HUES64 (cell line): ENCODE results near the gene FAM3B.

ENCODE experiments used
- H3K27ac ChIP-seq: 2 replicates; pipeline ENCODE4 v1.7.0; 2013; ENCODE audit warnings: low read depth, low read length, inconsistent platforms
- H3K27me3 ChIP-seq: 2 replicates; pipeline ENCODE4 v1.6.1; 2013; ENCODE audit warnings: mild to moderate bottlenecking, low read length; ENCODE audit not compliant: insufficient read depth
- H3K36me3 ChIP-seq: 2 replicates; pipeline ENCODE4 v1.6.1; 2013; ENCODE audit warnings: mild to moderate bottlenecking, low read length; ENCODE audit not compliant: insufficient read depth
- H3K4me1 ChIP-seq: 2 replicates; pipeline ENCODE4 v1.6.1; 2013; ENCODE audit warnings: mild to moderate bottlenecking, low read length, moderate library complexity; ENCODE audit not compliant: insufficient read depth
- H3K4me3 ChIP-seq: 2 replicates; pipeline ENCODE4 v1.5.1; 2013; ENCODE audit warnings: mild to moderate bottlenecking, low read length, moderate library complexity
- H3K9ac ChIP-seq: 2 replicates; pipeline ENCODE4 v1.6.1; 2013; ENCODE audit warnings: mild to moderate bottlenecking, low read depth, low read length
- H3K9me3 ChIP-seq: 2 replicates; pipeline ENCODE4 v1.6.1; 2013; ENCODE audit warnings: low read depth, low read length; ENCODE audit not compliant: insufficient read depth
- WGBS: fragments of 150-250, 120-280 bp; methylation state at CpG from one replicate; pipeline ENCODE4 v1.1.7; 2013; ENCODE audit warnings: missing lambda C conversion rate; 5-methylcytosine and 5-hydroxymethylcytosine counted together

FAM3B gene

DNA sequence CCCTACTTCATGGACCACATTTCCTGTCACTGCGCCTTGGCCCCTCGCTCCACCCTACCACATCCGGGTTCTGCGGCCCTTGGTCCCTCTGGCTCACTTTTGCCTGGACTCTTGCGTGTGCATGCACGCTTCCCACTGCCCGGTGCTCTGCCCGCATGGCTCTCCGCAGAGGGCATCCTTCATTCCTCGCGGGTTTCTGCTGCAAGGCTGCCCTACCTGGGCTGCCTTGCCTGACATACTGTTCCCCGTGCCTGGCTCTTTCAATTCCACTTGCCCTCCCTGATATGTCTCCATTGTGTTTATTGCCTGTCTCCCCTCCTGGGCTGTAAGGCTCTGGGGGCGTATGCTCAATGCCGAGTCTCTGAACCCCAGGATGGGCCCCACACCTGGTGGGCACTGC is 71.7 kb downstream of the FAM3B start:
- no peak overlapping the region for H3K4me3 ChIP-seq
- H3K9me3 ChIP-seq = no peaks in the 10 kb centered on the region
- H3K9ac ChIP-seq = no peak overlapping the region
- H3K36me3 ChIP-seq = no peaks in the 10 kb centered on the region
- H3K27me3 ChIP-seq = no peaks in the 10 kb centered on the region
- WGBS = 96% methylated on average over 14 of the region's 14 CpGs
- H3K4me1 ChIP-seq = no peaks in the 10 kb centered on the region
- no peak overlapping the region for H3K27ac ChIP-seq

GRCh38 chr21:41390043-41390639 is 73.5 kb downstream of the FAM3B start:
- WGBS = 94% methylated on average over 17 of the region's 17 CpGs
- Histone ChIP-seq H3K9ac (no peak overlapping the region), H3K9me3 (no peaks in the 10 kb centered on the region)

DNA sequence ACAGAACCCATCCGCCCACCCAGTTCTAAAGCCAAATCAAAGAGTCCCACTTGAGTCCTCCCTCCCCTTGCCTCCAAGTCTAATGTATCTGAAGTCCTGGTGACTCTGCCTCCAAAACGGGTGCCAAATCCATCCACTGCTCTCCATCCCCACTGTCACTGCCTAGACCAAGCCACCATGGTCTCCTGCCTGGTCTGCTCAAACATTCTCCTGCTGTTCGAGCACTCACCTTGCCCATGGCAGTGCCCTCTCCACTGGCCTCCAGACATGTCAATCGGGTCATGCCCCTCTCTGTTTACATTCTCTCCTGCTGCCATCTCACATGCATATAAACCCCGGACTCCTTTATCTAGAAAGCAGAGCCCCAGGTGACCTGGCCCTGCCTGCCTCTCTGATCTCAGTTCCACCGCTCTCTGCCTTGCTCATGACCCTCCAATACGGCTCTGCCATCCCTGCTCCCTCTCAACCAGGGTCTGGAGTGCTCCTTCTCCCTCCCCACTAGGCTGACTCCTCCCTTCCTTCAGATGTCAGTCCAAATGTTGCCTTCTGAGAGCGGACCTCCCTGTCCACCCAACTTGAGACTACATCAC is 77.4 kb downstream of the FAM3B start:
- H3K9me3 ChIP-seq = no peaks in the 10 kb centered on the region
- H3K4me1 ChIP-seq = peaks cover 11% of the 10 kb centered on the region
- no peaks in the 10 kb centered on the region for H3K36me3 ChIP-seq
- H3K4me3 ChIP-seq = no peak overlapping the region
- no peak overlapping the region for H3K27ac ChIP-seq
- no peaks in the 10 kb centered on the region for H3K27me3 ChIP-seq
- H3K9ac ChIP-seq = no peak overlapping the region
- WGBS = 90% methylated on average over 8 of the region's 8 CpGs

More at GRCh38 chr21:41390043-41390639, 73.5 kb downstream of the FAM3B start:
- Histone ChIP-seq H3K4me1 (no peaks in the 10 kb centered on the region), H3K27ac (no peak overlapping the region), H3K36me3 (no peaks in the 10 kb centered on the region), H3K4me3 (no peak overlapping the region), H3K27me3 (no peaks in the 10 kb centered on the region)

GRCh38 chr21:41396558-41397075 is 80.0 kb downstream of the FAM3B start:
- no peaks in the 10 kb centered on the region for H3K27me3 ChIP-seq
- H3K4me1 ChIP-seq = peaks cover 11% of the 10 kb centered on the region
- WGBS = 73% methylated on average over 7 of the region's 7 CpGs
- H3K36me3 ChIP-seq = no peaks in the 10 kb centered on the region
- no peak overlapping the region for H3K27ac ChIP-seq
- no peaks in the 10 kb centered on the region for H3K9me3 ChIP-seq
- H3K9ac ChIP-seq = no peak overlapping the region
- H3K4me3 ChIP-seq = no peak overlapping the region

- H3K9ac ChIP-seq = no peak overlapping the region
- H3K4me1 ChIP-seq = peaks cover 11% of the 10 kb centered on the region
- H3K27me3 ChIP-seq = no peaks in the 10 kb centered on the region
- WGBS = 88% methylated on average over 7 of the region's 7 CpGs
- no peak overlapping the region for H3K27ac ChIP-seq
- no peak overlapping the region for H3K4me3 ChIP-seq
- no peaks in the 10 kb centered on the region for H3K9me3 ChIP-seq
- H3K36me3 ChIP-seq = no peaks in the 10 kb centered on the region
These were observed 80.9 kb downstream of the FAM3B start for GRCh38 chr21:41397471-41397891.

- no peak overlapping the region for H3K4me3 ChIP-seq
- H3K9me3 ChIP-seq = no peaks in the 10 kb centered on the region
- H3K36me3 ChIP-seq = no peaks in the 10 kb centered on the region
- H3K27ac ChIP-seq = no peak overlapping the region
- H3K9ac ChIP-seq = no peak overlapping the region
- WGBS = 96% methylated on average over 4 of the region's 4 CpGs
- peaks cover 11% of the 10 kb centered on the region for H3K4me1 ChIP-seq
- no peaks in the 10 kb centered on the region for H3K27me3 ChIP-seq
These were observed 81.7 kb downstream of the FAM3B start for GRCh38 chr21:41398251-41398650.

- Histone ChIP-seq H3K27ac (no peak overlapping the region), H3K36me3 (no peaks in the 10 kb centered on the region), H3K4me3 (no peak overlapping the region), H3K4me1 (peaks cover 11% of the 10 kb centered on the region), H3K9ac (no peak overlapping the region), H3K27me3 (no peaks in the 10 kb centered on the region), H3K9me3 (no peaks in the 10 kb centered on the region)
- WGBS = 94% methylated on average over 16 of the region's 16 CpGs
These were observed 82.2 kb downstream of the FAM3B start for GRCh38 chr21:41398831-41399230.

DNA sequence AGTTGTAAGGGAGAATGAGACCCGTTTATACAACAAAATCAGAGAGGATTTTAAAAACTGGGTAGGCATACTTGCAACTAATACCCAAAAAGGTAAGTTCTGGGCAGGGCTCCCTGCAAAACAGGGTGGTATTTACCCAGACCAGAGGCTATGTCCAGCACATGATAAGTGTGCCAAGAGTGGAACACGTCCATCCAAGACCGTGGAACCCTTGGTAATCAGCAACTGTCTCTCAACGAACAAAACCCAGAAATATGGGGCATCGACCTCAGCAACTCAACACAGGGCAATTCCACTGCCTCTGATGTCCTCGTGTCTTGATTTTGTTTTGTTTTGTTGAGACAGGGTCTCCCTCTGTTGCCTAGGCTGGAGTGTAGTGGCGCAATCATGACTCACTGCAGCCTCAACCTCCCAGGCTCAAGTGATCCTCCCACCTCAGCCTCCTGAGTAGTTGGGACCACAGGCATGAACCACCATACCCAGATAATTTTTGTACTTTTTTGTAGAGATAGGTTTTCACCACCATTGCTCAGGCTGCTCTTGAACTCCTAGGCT is 82.7 kb downstream of the FAM3B start:
- no peaks in the 10 kb centered on the region for H3K9me3 ChIP-seq
- H3K36me3 ChIP-seq = no peaks in the 10 kb centered on the region
- H3K4me3 ChIP-seq = no peak overlapping the region
- H3K4me1 ChIP-seq = peaks cover 11% of the 10 kb centered on the region
- WGBS = 94% methylated on average over 7 of the region's 7 CpGs
- H3K27ac ChIP-seq = no peak overlapping the region
- H3K27me3 ChIP-seq = no peaks in the 10 kb centered on the region
- H3K9ac ChIP-seq = no peak overlapping the region

DNA sequence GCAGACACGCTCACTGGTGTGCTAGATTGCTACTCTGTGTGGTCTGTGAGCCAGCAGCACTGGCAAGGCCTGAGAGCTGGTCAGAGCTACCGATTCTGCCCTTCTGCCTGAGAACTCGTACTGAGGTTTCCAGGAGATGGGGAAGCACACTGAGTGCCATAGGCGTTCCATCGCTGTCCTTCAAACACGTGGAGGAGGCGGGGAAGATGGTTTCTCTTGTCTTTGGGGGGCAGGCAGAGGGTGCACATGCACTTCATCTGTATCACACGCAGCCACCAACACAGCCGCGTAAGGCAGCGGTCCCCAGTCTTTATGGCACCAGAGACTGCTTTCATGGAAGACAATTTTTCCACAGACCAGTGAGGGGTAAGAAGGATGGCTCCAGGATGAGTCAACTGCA is 85.6 kb downstream of the FAM3B start:
- no peak overlapping the region for H3K9ac ChIP-seq
- no peak overlapping the region for H3K27ac ChIP-seq
- 95% methylated on average over 11 of the region's 11 CpGs for WGBS
- peaks cover 2% of the 10 kb centered on the region; the same call in 1 of the 2 replicates for H3K4me1 ChIP-seq
- no peaks in the 10 kb centered on the region for H3K36me3 ChIP-seq
- no peaks in the 10 kb centered on the region for H3K27me3 ChIP-seq
- no peak overlapping the region for H3K4me3 ChIP-seq
- H3K9me3 ChIP-seq = no peaks in the 10 kb centered on the region

GRCh38 chr21:41402796-41403195 is 86.2 kb downstream of the FAM3B start:
- Histone ChIP-seq H3K9me3 (no peaks in the 10 kb centered on the region), H3K9ac (no peak overlapping the region), H3K4me1 (no peaks in the 10 kb centered on the region), H3K27ac (no peak overlapping the region), H3K4me3 (no peak overlapping the region), H3K27me3 (no peaks in the 10 kb centered on the region), H3K36me3 (no peaks in the 10 kb centered on the region)
- 95% methylated on average over 10 of the region's 10 CpGs for WGBS

- H3K4me1 ChIP-seq = no peaks in the 10 kb centered on the region
- no peaks in the 10 kb centered on the region for H3K36me3 ChIP-seq
- no peak overlapping the region for H3K27ac ChIP-seq
- no peak overlapping the region for H3K9ac ChIP-seq
- H3K27me3 ChIP-seq = no peaks in the 10 kb centered on the region
- no peak overlapping the region for H3K4me3 ChIP-seq
- 96% methylated on average over 9 of the region's 9 CpGs for WGBS
- no peaks in the 10 kb centered on the region for H3K9me3 ChIP-seq
These were observed 86.7 kb downstream of the FAM3B start for GRCh38 chr21:41403331-41403730.
